Measurements from ENCODE around the gene TCHHL1. TPM values are rescaled to one million over a fixed set of nuclear protein-coding genes. Genes with fewer than 3 reads are reported as not detected.
A peak's percentile ranks its signal among the peaks of the same experiment; 100 is the strongest.

TCHHL1 gene
- total RNA-seq, 5 donors from 2014 or later (not counting 1 experiment from before 2014, with no cell fraction given): not detected

DNA sequence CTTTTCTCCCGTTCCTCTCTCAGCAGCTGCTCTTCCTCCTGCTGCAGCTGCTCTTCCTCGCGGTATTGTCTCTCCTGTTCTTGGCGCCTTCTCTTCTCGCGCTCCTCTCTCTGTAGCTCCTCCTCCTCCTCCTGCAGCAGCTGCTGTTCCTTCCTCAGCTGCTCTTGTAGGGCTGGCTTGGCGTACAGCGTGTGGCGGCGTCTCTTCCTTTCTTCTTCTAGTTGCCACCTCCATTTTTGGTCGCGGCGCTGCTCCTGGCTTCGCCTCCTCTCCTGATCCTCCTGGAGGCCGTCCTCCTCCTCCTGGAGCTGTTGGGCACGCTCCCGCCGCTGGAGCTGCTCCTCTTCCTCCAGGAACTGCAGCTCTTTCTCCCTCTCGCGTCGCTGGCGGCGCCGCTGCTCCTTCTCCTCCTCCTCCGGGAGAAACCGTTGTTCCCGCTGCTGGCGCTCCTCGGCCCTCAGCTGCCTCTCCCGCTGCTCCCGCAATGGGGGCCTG is 21.5 kb upstream of the TCHHL1 start:
- Histone ChIP-seq H3K4me3 (ENCODE audit: control insufficient read depth in 1 of 2, extremely low read depth in 1 of 2, low read length in 1 of 2) (peak overlapping the region; percentile 52 to 74), H3K36me3 (ENCODE audit: control insufficient read depth in 2 of 2, extremely low read depth in 1 of 2, insufficient read depth in 1 of 2, low read length in 1 of 2) (no peaks in the 10 kb centered on the region), H3K9me3 (no peaks in the 10 kb centered on the region), H3K27ac (ENCODE audit: low read length) (no peak overlapping the region), H3K4me1 (ENCODE audit: control insufficient read depth in 1 of 2, extremely low read depth in 1 of 2, insufficient read depth in 2 of 2, low read length in 2 of 2) (peaks cover 0 to 53% of the 10 kb centered on the region in 2 experiments), H3K27me3 (replicated peaks in 1 of 2; ENCODE audit: control insufficient read depth in 2 of 2, extremely low read depth in 1 of 2, insufficient read depth in 2 of 2, low read length in 1 of 2) (peaks cover 33 to 58% of the 10 kb centered on the region in 2 experiments)
- H3K36me3 Mint-ChIP-seq: no peaks in the 10 kb centered on the region
- peaks cover 9 to 12% of the 10 kb centered on the region in 2 donors for H3K27me3 Mint-ChIP-seq
- no peak overlapping the region for H3K27ac Mint-ChIP-seq
- peak; percentile 62 to 73 (median 66) for ATAC-seq (replicated peaks in 1 of 4)
- WGBS (ENCODE audit: insufficient coverage): 4% methylated on average over 29 of the region's 31 CpGs
- H3K4me3 Mint-ChIP-seq: no peak overlapping the region
- ChIA-PET CTCF (interaction anchor here (0.6 to 1.7 kb wide), 4 partner anchors 57 to 182 kb away, joined by 3 to 6 read pairs (median 4); no protein-coding TSS in a partner anchor), POLR2A (no interaction called here)
- no peaks in the 10 kb centered on the region for H3K4me1 Mint-ChIP-seq
- no peaks in the 10 kb centered on the region for H3K9me3 Mint-ChIP-seq
- peak in 3 of 35 experiments; percentile 15 to 40 (median 18) for DNase-seq

DNA sequence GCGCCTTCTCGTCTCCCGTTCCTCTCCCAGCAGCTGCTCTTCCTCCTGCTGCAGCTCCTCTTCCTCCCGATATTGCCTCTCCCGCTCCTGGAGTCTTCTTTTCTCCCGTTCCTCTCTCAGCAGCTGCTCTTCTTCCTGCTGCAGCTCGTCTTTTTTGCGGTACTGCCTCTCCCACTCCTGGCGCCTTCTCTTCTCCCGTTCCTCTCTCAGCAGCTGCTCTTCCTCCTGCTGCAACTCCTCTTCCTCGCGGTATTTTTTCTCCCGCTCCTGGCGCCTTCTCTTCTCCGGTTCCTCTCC is 21.1 kb upstream of the TCHHL1 start:
- ChIA-PET POLR2A (interaction anchor here in 1 of 2 donors (0.5 kb wide), 1 partner anchor 33 kb away, joined by 11 read pairs; no protein-coding TSS in a partner anchor), CTCF (interaction anchor here (0.6 to 1.7 kb wide), 6 partner anchors 56 to 660 kb away, joined by 3 to 6 read pairs (median 4); no protein-coding TSS in a partner anchor)
- H3K27ac Mint-ChIP-seq: no peak overlapping the region
- H3K4me3 Mint-ChIP-seq: no peak overlapping the region
- no peaks in the 10 kb centered on the region for H3K36me3 Mint-ChIP-seq
- H3K4me1 ChIP-seq (ENCODE audit: control insufficient read depth in 1 of 2, extremely low read depth in 1 of 2, insufficient read depth in 2 of 2, low read length in 2 of 2): peaks cover 0 to 53% of the 10 kb centered on the region in 2 experiments
- no peaks in the 10 kb centered on the region for H3K36me3 ChIP-seq (ENCODE audit: control insufficient read depth in 2 of 2, extremely low read depth in 1 of 2, insufficient read depth in 1 of 2, low read length in 1 of 2)
- peak overlapping the region; percentile 52 to 74 for H3K4me3 ChIP-seq (ENCODE audit: control insufficient read depth in 1 of 2, extremely low read depth in 1 of 2, low read length in 1 of 2)
- H3K9me3 ChIP-seq: no peaks in the 10 kb centered on the region
- H3K27me3 Mint-ChIP-seq: peaks cover 13% of the 10 kb centered on the region in 2 donors
- no peaks in the 10 kb centered on the region for H3K4me1 Mint-ChIP-seq
- H3K9me3 Mint-ChIP-seq: no peaks in the 10 kb centered on the region
- no peak overlapping the region for H3K27ac ChIP-seq (ENCODE audit: low read length)
- DNase-seq: no peak
- H3K27me3 ChIP-seq (replicated peaks in 1 of 2; ENCODE audit: control insufficient read depth in 2 of 2, extremely low read depth in 1 of 2, insufficient read depth in 2 of 2, low read length in 1 of 2): peaks cover 31 to 55% of the 10 kb centered on the region in 2 experiments
- WGBS (ENCODE audit: insufficient coverage): 11% methylated on average over 15 of the region's 15 CpGs
- no peak for ATAC-seq (replicated peaks in 1 of 4)

DNA sequence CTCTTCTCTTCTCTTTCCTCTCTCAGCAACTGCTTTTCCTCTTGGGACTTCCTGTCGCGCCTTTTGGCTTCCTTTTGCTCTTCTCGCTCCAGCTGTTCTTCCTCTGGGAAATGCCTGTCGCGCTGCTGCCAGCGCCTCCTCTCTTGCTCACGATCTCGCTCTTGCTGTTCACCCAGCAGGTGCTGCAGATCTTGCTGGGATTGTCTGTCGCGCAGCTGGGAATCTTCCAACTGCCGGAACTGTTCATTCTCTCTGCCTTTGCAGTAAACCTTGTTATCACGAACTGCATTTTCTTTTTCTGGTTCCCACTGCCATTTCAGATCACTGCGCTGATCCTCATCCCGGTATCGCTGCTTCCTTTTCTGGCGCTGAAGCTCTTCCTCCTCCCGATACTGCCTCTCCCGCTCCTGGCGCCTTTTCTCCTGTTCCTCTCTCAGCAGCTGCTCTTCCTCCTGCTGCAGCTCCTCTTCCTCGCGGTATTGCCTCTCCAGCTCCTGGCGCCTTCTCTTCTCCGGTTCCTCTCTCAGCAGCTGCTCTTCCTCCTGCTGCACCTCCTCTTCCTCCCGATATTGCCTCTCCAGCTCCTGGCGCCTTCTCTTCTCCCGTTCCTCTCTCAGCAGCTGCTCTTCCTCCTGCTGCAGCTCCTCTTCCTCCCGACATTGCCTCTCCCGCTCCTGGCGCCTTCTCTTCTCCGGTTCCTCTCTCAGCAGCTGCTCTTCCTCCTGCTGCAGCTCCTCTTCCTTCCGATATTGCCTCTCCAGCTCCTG is 20.6 kb upstream of the TCHHL1 start:
- Mint-ChIP-seq H3K4me1 (no peaks in the 10 kb centered on the region), H3K4me3 (no peak overlapping the region), H3K9me3 (no peaks in the 10 kb centered on the region), H3K27ac (no peak overlapping the region), H3K36me3 (no peaks in the 10 kb centered on the region), H3K27me3 (peaks cover 12 to 17% of the 10 kb centered on the region in 2 donors)
- H3K36me3 ChIP-seq (ENCODE audit: control insufficient read depth in 2 of 2, extremely low read depth in 1 of 2, insufficient read depth in 1 of 2, low read length in 1 of 2): no peaks in the 10 kb centered on the region
- ChIA-PET POLR2A (interaction anchor here in 1 of 2 donors (0.5 kb wide), 1 partner anchor 33 kb away, joined by 11 read pairs; no protein-coding TSS in a partner anchor), CTCF (interaction anchor here (0.6 to 1.7 kb wide), 5 partner anchors 56 to 660 kb away, joined by 3 to 4 read pairs (median 3); no protein-coding TSS in a partner anchor)
- no peaks in the 10 kb centered on the region for H3K9me3 ChIP-seq
- H3K27ac ChIP-seq (ENCODE audit: low read length): no peak overlapping the region
- 16% methylated on average over 29 of the region's 31 CpGs for WGBS (ENCODE audit: insufficient coverage)
- peaks cover 0 to 53% of the 10 kb centered on the region in 2 experiments for H3K4me1 ChIP-seq (ENCODE audit: control insufficient read depth in 1 of 2, extremely low read depth in 1 of 2, insufficient read depth in 2 of 2, low read length in 2 of 2)
- H3K27me3 ChIP-seq (replicated peaks in 1 of 2; ENCODE audit: control insufficient read depth in 2 of 2, extremely low read depth in 1 of 2, insufficient read depth in 2 of 2, low read length in 1 of 2): peaks cover 28 to 57% of the 10 kb centered on the region in 2 experiments
- DNase-seq (no peak), ATAC-seq (replicated peaks in 1 of 4) (no peak)
- peak overlapping the region; percentile 52 to 74 for H3K4me3 ChIP-seq (ENCODE audit: control insufficient read depth in 1 of 2, extremely low read depth in 1 of 2, low read length in 1 of 2)

DNA sequence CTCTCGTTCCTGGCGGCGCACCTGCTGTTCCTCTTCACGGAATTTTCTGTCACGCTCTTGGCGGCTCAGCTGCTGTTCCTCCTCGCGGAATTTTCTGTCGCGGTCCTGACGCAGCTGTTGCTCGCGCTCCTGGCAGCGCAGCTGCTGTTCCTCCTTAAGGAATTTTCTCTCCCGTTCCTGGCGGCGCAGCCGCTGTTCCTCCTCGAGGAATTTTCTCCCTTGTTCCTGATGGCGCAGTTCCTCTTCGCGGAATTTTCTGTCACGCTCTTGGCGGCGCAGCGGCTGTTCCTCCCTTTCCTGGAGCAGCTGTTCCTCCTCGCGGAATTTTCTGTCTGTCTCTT is 20.0 kb upstream of the TCHHL1 start:
- ChIA-PET POLR2A (no interaction called here), CTCF (interaction anchor here in 1 of 2 donors (1.2 to 1.7 kb wide), 2 partner anchors 55 to 57 kb away, joined by 3 to 4 read pairs; no protein-coding TSS in a partner anchor)
- Histone ChIP-seq H3K4me1 (ENCODE audit: control insufficient read depth in 1 of 2, extremely low read depth in 1 of 2, insufficient read depth in 2 of 2, low read length in 2 of 2) (peaks cover 0 to 53% of the 10 kb centered on the region in 2 experiments), H3K9me3 (no peaks in the 10 kb centered on the region), H3K36me3 (ENCODE audit: control insufficient read depth in 2 of 2, extremely low read depth in 1 of 2, insufficient read depth in 1 of 2, low read length in 1 of 2) (no peaks in the 10 kb centered on the region), H3K4me3 (ENCODE audit: control insufficient read depth in 1 of 2, extremely low read depth in 1 of 2, low read length in 1 of 2) (peak overlapping the region in 1 of 2 donors; percentile 74), H3K27ac (ENCODE audit: low read length) (no peak overlapping the region), H3K27me3 (replicated peaks in 1 of 2; ENCODE audit: control insufficient read depth in 2 of 2, extremely low read depth in 1 of 2, insufficient read depth in 2 of 2, low read length in 1 of 2) (peaks cover 27 to 57% of the 10 kb centered on the region in 2 experiments)
- ATAC-seq (replicated peaks in 1 of 4) (no peak), DNase-seq (no peak)
- H3K27me3 Mint-ChIP-seq: peaks cover 13 to 18% of the 10 kb centered on the region in 2 donors
- H3K36me3 Mint-ChIP-seq: no peaks in the 10 kb centered on the region
- H3K9me3 Mint-ChIP-seq: no peaks in the 10 kb centered on the region
- H3K4me3 Mint-ChIP-seq: no peak overlapping the region
- H3K27ac Mint-ChIP-seq: no peak overlapping the region
- 24% methylated on average over 28 of the region's 28 CpGs for WGBS (ENCODE audit: insufficient coverage)
- no peaks in the 10 kb centered on the region for H3K4me1 Mint-ChIP-seq

DNA sequence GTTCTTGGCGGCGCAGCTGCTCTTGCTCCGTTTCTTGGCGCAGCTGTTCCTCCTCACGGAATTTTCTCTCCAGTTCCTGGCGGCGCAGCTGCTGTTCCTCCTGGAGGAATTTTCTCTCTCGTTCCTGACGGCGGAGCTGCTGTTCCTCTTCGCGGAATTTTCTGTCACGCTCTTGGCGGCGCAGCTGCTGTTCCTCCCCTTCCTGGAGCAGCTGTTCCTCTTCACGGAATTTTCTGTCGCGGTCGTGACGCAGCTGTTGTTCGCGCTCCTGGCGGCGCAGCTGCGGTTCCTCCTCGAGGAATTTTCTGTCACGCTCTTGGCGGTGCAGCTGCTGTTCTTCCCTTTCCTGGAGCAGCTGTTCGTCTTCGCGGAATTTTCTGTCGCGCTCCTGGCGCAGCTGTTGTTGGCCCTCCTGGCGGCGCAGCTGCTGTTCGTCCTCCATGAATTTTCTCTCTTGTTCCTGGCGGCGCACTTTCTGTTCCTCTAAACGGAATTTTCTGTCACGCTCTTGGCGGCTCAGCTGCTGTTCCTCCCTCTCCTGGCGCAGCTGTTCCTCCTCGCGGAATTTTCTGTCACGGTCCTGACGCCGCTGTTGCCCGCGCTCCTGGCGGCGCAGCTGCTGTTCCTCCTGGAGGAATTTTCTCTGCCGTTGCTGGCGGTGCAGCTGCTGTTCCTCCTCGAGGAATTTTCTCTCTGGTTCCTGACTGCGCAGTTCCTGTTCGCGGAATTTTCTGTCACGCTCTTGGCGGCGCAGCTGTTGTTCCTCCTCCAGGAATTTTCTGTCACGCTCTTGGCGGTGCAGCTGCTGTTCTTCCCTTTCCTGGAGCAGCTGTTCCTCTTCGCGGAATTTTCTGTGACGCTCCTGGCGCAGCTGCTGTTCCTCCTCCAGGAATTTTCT is 19.4 kb upstream of the TCHHL1 start:
- peaks cover 18 to 24% of the 10 kb centered on the region in 2 donors for H3K27me3 Mint-ChIP-seq
- no peaks in the 10 kb centered on the region for H3K9me3 ChIP-seq
- H3K4me3 Mint-ChIP-seq: no peak overlapping the region
- H3K4me3 ChIP-seq (ENCODE audit: control insufficient read depth in 1 of 2, extremely low read depth in 1 of 2, low read length in 1 of 2): peak overlapping the region in 1 of 2 donors; percentile 45
- ChIA-PET POLR2A (no interaction called here), CTCF (interaction anchor here in 1 of 2 donors (1.2 kb wide), 1 partner anchor 56 kb away, joined by 3 read pairs; no protein-coding TSS in a partner anchor)
- H3K4me1 ChIP-seq (ENCODE audit: control insufficient read depth in 1 of 2, extremely low read depth in 1 of 2, insufficient read depth in 2 of 2, low read length in 2 of 2): peaks cover 0 to 53% of the 10 kb centered on the region in 2 experiments
- peaks cover 24 to 57% of the 10 kb centered on the region in 2 experiments for H3K27me3 ChIP-seq (replicated peaks in 1 of 2; ENCODE audit: control insufficient read depth in 2 of 2, extremely low read depth in 1 of 2, insufficient read depth in 2 of 2, low read length in 1 of 2)
- H3K36me3 Mint-ChIP-seq: no peaks in the 10 kb centered on the region
- no peaks in the 10 kb centered on the region for H3K4me1 Mint-ChIP-seq
- H3K9me3 Mint-ChIP-seq: no peaks in the 10 kb centered on the region
- DNase-seq (no peak), ATAC-seq (replicated peaks in 1 of 4) (no peak)
- WGBS (ENCODE audit: insufficient coverage): 16% methylated on average over 65 of the region's 67 CpGs
- H3K27ac Mint-ChIP-seq: peak overlapping the region in 1 of 2 donors; percentile 61
- no peak overlapping the region for H3K27ac ChIP-seq (ENCODE audit: low read length)
- H3K36me3 ChIP-seq (ENCODE audit: control insufficient read depth in 2 of 2, extremely low read depth in 1 of 2, insufficient read depth in 1 of 2, low read length in 1 of 2): no peaks in the 10 kb centered on the region
